Measurements from ENCODE around the gene RAB27B.

- TF ChIP-seq EZH2 (IDR thresholded peaks at IDR 0.05) (no peak), POLR2AphosphoS5 (IDR thresholded peaks at IDR 0.05; ENCODE audit: borderline replicate concordance, low read depth, low read length) (no peak), FOXP2 (optimal IDR thresholded peaks at IDR 0.05; ENCODE audit: control extremely low read depth, extremely low read length, insufficient read depth) (no peak)
These were observed 31.6 kb downstream of the RAB27B start for GRCh38 chr18:54859667-54860421.
